SK-N-SH treated with all-trans-retinoic acid at 6 μM for 48 hours (cell line): ENCODE results near the gene TREH.

Source experiments
- CSDC2 ChIP-seq: fragments of 250-450 bp; sonication (Bioruptor Pico); IDR thresholded peaks from 2 replicates; pipeline ENCODE4 v1.5.0; 2020; ENCODE audit warnings: mild to moderate bottlenecking, moderate library complexity
- GLIS3 ChIP-seq: fragments of 250-450 bp; sonication (Bioruptor Pico); IDR thresholded peaks from 2 replicates; pipeline ENCODE4 v1.5.0; 2020; ENCODE audit warnings: mild to moderate bottlenecking, moderate library complexity
- ISL1 ChIP-seq: fragments of 250-450 bp; sonication (Bioruptor Pico); IDR thresholded peaks from 2 replicates; pipeline ENCODE4 v2.1.2; 2022; ENCODE audit warnings: mild to moderate bottlenecking, moderate library complexity
- RARB ChIP-seq: fragments of 250-450 bp; sonication (Bioruptor Pico); IDR thresholded peaks from 2 replicates; pipeline ENCODE4 v1.8.0; 2021; ENCODE audit warnings: mild to moderate bottlenecking, moderate library complexity
- TCF4 ChIP-seq: fragments of 250-450 bp; sonication (Bioruptor Pico); IDR thresholded peaks from 2 replicates; pipeline ENCODE4 v1.8.0; 2021; ENCODE audit warnings: mild to moderate bottlenecking, moderate library complexity, borderline replicate concordance
- ZFP3 ChIP-seq: fragments of 250-450 bp; sonication (Bioruptor Pico); IDR thresholded peaks from 2 replicates; pipeline ENCODE4 v1.5.0; 2020; ENCODE audit warnings: mild to moderate bottlenecking, moderate library complexity
- ZFP30 ChIP-seq: fragments of 450-650 bp; formaldehyde crosslinking; IDR thresholded peaks from 2 replicates; pipeline ENCODE4 v1.5.0; 2022; ENCODE audit warnings: mild to moderate bottlenecking, moderate library complexity
- ZNF565 ChIP-seq: fragments of 450-650 bp; formaldehyde crosslinking; conservative IDR thresholded peaks from 2 replicates; pipeline ENCODE4 v1.5.0; 2020; ENCODE audit warnings: low read depth, mild to moderate bottlenecking, moderate library complexity
- ZNF70 ChIP-seq: fragments of 450-650 bp; formaldehyde crosslinking; IDR thresholded peaks from 2 replicates; pipeline ENCODE4 v1.5.0; 2020; ENCODE audit warnings: mild to moderate bottlenecking, moderate library complexity
- TF ChIP-seq, protein P1 (sequence below): fragments of 250-450 bp; sonication (Bioruptor Pico); IDR thresholded peaks from 2 replicates; pipeline ENCODE4 v1.5.1; 2020; ENCODE audit warnings: low read depth, mild to moderate bottlenecking, moderate library complexity
- TF ChIP-seq, protein P2 (sequence below): fragments of 250-450 bp; sonication (Bioruptor Pico); IDR thresholded peaks from 2 replicates; pipeline ENCODE4 v1.8.0; 2020; ENCODE audit warnings: mild to moderate bottlenecking, moderate library complexity, borderline replicate concordance
- TF ChIP-seq, protein P3 (sequence below): fragments of 250-450 bp; sonication (Bioruptor Pico); IDR thresholded peaks from 2 replicates; pipeline ENCODE4 v1.5.1; 2021; ENCODE audit warnings: mild to moderate bottlenecking, moderate library complexity

DNA sequence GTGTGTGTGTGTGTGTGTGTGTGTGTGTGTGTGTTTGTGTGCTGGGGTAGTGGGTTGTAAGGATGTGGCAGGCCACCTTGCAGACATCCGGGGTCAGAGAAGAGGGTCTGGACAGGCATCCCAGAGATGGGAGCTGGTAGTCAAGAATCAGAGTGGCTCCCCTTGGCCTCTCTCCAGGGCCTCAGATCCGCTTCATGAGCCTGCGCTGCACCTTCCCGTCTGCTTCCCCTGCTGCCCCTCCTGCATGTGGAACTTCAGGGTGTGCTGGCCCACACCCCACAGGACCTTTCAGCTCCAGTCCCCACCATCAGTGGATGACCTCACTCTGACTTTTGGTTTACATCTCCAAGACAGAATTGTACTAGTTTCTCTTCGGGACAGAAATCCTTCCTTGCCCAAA is 31.2 kb downstream of the TREH start:
- no peak for TF ChIP-seq ZFP30 (CRISPR knock-in tag)
- TF ChIP-seq CSDC2 (CRISPR knock-in tag), result no peak
- TF ChIP-seq, protein P1, sequence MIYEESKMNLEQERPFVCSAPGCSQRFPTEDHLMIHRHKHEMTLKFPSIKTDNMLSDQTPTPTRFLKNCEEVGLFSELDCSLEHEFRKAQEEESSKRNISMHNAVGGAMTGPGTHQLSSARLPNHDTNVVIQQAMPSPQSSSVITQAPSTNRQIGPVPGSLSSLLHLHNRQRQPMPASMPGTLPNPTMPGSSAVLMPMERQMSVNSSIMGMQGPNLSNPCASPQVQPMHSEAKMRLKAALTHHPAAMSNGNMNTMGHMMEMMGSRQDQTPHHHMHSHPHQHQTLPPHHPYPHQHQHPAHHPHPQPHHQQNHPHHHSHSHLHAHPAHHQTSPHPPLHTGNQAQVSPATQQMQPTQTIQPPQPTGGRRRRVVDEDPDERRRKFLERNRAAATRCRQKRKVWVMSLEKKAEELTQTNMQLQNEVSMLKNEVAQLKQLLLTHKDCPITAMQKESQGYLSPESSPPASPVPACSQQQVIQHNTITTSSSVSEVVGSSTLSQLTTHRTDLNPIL (CRISPR knock-in tag), result no peak
- no peak for TF ChIP-seq ZNF70 (CRISPR knock-in tag)
- no peak for TF ChIP-seq ZFP3 (CRISPR knock-in tag)
- TF ChIP-seq, protein P2, sequence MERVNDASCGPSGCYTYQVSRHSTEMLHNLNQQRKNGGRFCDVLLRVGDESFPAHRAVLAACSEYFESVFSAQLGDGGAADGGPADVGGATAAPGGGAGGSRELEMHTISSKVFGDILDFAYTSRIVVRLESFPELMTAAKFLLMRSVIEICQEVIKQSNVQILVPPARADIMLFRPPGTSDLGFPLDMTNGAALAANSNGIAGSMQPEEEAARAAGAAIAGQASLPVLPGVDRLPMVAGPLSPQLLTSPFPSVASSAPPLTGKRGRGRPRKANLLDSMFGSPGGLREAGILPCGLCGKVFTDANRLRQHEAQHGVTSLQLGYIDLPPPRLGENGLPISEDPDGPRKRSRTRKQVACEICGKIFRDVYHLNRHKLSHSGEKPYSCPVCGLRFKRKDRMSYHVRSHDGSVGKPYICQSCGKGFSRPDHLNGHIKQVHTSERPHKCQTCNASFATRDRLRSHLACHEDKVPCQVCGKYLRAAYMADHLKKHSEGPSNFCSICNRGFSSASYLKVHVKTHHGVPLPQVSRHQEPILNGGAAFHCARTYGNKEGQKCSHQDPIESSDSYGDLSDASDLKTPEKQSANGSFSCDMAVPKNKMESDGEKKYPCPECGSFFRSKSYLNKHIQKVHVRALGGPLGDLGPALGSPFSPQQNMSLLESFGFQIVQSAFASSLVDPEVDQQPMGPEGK, result no peak
- TF ChIP-seq, protein P3, sequence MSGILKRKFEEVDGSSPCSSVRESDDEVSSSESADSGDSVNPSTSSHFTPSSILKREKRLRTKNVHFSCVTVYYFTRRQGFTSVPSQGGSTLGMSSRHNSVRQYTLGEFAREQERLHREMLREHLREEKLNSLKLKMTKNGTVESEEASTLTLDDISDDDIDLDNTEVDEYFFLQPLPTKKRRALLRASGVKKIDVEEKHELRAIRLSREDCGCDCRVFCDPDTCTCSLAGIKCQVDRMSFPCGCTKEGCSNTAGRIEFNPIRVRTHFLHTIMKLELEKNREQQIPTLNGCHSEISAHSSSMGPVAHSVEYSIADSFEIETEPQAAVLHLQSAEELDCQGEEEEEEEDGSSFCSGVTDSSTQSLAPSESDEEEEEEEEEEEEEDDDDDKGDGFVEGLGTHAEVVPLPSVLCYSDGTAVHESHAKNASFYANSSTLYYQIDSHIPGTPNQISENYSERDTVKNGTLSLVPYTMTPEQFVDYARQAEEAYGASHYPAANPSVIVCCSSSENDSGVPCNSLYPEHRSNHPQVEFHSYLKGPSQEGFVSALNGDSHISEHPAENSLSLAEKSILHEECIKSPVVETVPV (CRISPR knock-in tag), result no peak
- TF ChIP-seq ISL1, result no peak
- TF ChIP-seq RARB (CRISPR knock-in tag), result no peak
- no peak for TF ChIP-seq TCF4 (CRISPR knock-in tag)
- TF ChIP-seq GLIS3 (CRISPR knock-in tag), result no peak
- no peak for TF ChIP-seq ZNF565
